HG03575 (cell line): ENCODE data around the gene CPSF7.
"Not testable (repeated sequence)": the region's sequence is repeated elsewhere in the genome, so short reads cannot be mapped to it uniquely, and the experiment has no call there.

Experiments
- ATAC-seq: cut with Tn5 transposase; IDR thresholded peaks from one replicate; pipeline ENCODE4 v1.9.1; 2021; ENCODE audit not compliant: unreplicated experiment, insufficient number of reproducible peaks, low FRiP score; ENCODE audit errors: extremely low read depth

CPSF7 gene, protein sequence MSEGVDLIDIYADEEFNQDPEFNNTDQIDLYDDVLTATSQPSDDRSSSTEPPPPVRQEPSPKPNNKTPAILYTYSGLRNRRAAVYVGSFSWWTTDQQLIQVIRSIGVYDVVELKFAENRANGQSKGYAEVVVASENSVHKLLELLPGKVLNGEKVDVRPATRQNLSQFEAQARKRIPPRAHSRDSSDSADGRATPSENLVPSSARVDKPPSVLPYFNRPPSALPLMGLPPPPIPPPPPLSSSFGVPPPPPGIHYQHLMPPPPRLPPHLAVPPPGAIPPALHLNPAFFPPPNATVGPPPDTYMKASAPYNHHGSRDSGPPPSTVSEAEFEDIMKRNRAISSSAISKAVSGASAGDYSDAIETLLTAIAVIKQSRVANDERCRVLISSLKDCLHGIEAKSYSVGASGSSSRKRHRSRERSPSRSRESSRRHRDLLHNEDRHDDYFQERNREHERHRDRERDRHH

DNA sequence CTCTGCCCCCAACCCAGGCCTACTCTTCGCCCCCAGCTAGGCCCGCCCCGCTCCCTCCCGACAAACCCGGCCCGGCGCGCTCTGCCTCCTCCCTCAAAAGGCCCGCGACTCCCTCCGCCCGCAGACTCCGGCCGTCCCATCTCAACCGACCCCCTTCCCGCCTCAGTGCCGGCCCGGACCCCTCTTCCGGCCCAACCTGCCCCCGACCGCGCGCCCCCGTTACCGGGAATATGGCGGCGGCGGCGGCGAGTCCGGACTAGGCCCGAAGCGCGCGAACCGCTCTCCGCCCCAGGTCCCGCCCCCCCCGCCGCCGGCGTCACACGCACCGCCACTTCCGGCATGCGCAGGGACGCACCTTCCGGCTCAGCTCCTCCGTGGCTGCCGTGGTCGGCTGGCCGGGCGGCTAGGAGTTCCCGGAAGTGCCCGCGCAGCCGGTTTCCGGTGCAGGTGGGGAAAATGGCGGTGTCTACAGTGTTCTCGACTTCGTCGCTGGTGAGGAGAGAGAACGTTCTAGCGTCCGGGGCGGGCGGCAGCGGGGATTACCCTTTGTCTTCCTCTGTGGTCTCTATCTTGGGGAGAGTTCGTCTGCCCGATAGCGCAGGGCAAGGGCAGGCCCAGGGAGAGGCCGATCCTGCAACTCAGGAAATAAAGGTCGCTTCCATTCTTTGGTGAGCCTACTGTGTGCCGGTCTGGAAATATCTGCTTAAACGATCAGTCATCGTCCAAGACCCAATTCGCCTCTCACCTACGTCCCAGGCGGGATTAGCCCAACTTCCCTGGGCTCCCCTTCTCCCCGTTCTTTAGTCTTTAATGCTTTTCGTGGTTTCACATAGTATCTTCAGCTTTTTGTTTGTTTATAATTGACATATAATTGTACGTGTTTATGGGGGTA, at the start of gene CPSF7, which contains the start of gene SDHAF2:
Gene CPSF7, minus strand, starts transcription at position 285 of the 892 bp plus-strand sequence. CDS start 740 bp downstream, outside the sequence.
Gene SDHAF2, plus strand, starts transcription at position 434 of the 892 bp plus-strand sequence. Its CDS starts 23 bp downstream, at position 457.
- ATAC-seq: no peak

DNA sequence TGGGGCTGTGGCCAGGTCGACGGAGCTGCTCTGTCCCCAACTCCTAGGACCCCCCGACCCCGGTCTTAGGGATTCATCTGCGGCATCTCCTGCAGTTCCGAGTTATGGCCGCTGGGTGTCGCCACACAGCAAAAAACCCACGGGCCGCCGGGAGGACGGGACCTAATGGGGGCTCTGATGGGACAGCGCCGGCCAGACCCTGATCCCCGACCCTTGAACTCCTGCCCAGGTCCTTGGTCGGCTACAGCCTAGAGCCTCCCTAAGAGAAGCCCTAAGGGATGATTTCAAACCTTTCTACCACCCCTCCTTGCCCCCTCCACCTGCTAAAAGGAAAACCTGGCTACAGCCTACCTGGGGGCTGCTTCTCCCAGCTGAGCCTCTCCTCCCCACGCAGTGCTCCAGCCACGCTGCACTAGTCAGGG, 48.0 kb upstream of the CPSF7 start:
- ATAC-seq: no peak

DNA sequence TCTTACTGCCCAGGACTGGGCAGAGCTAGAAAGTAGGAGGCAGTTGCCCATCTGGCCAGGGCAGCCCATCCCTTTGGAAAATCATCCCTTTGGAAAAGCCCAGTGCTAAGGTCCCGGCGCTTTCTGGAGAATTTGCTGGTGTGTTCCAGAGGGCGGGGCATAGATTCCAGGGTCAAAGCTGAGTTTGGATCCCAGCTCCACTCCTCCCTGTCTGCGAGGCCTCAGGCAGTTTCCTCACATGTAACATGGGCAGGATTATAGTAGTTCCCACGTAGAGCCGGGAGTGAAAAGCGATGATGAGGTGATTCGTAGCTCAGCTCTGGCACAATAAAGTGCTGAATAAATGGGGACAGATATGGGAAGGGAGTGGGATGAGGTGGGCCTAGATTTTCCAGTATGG, 47.4 kb upstream of the CPSF7 start:
- ATAC-seq: no peak

DNA sequence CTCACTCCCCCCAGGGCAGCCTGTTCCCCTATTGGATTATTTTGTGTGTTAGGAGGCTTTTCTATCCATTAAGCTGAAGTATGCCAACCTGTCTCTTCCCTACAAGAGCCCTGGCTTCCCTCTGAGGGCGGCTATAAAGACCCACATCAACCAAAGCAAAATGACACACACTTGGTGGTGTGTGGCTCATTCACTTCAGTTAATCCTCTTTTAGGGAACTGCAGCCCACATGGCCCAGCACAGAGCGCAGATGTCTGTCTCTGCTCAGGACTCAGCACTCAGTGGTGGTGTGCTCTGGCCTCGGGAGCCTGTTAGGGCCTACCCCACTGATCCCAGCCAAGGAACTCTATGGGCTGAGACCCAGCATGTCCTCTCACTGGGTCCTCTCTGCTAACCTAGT, 46.6 kb upstream of the CPSF7 start:
- ATAC-seq: no peak

DNA sequence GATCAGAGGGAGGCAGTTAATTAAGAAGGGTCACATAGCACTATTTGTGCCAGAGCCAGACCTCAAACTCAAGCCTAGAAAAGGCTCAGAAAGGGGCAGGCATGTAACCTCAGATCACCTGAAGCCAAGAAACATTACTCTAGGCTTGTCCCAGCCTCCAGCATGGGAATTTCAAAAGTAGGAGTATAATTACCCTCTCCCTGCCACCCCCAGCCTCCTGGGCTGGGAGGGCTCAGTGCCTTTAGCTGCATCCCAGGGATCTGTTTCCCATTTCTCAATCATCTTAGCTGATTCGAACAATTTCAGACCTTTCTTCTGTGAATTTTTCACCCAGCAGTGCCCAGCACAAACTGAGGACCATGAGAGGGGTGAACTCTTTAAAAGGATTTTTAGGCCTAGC, 45.7 kb upstream of the CPSF7 start:
- no peak for ATAC-seq

DNA sequence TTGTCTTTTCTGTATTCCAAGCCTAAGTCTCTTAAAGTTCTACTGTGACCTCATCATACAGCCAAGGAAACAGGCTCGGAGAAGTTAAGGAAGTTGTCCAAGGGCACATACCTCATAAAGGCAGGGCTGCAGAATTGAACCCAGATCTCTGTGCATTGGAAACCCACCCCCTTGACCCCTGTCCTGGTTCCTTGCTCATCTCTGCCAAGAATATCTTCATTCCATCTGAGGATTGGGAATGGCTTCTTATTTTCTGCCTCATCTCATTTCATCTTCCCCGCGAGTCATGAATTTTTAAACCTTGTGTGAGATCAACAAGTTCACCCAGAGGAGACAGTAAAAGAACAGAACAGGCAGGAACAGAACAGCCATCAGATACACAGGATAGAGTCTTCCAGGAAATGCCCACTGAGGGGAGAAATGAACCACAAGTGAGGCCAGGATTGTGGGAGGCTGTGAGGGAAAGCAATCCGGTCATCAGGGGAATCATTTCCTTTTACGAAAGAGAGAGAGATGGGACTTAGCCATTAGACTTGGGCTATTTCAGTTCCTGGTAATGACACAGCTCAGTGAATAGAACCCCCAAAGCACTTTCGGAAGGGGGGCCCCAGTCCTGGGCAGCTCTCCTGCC, 44.4 kb upstream of the CPSF7 start:
- ATAC-seq: no peak

DNA sequence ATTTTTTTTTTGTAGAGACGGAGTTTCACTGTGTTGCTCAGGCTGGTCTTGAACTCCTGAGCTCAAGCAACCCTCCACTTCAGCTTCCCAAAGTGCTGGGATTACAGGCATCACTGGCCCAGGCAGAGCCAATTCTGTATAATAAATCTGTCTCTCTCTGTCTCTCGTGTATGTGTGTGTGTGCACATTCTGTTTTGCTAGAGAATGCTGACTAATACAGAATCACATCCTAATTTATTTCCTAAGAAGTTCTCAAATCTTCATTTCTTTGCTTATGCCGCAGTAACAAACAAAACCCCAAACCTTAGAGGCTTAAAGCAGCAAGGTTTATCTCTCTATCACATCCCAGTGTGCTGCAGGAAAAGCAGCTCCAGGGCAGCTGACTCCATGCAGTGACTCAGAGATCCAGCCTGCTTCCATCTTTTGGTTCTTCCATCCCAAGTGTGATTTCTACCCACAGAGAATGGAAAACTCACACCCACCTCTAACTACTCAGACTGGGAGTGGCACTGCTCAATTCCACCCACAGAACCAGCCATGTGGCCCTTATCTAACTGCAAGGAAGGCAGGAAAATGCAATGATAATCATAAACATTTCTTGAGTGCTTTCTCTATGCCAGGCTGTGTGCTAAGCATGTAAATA, 43.7 kb upstream of the CPSF7 start:
- no peak for ATAC-seq

DNA sequence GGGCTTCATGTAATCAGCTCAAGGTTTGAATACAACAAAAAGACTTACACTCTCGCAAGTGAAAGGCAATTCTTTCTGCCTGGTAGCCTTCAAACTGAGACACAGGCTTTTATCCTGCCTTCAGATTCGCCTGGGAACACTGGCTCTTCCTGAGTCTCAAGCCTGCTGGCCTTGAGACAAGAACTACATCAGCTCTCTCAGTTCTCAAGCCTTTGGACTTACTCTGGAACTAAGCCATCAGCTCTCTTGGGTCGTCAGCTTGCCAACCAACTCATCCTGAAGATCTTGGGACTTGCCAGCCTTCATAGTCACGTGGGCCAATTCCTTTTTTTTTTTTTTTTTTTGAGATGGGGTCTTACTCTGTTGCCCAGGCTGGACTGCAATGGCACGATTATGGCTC, 43.1 kb upstream of the CPSF7 start:
- no peak for ATAC-seq

DNA sequence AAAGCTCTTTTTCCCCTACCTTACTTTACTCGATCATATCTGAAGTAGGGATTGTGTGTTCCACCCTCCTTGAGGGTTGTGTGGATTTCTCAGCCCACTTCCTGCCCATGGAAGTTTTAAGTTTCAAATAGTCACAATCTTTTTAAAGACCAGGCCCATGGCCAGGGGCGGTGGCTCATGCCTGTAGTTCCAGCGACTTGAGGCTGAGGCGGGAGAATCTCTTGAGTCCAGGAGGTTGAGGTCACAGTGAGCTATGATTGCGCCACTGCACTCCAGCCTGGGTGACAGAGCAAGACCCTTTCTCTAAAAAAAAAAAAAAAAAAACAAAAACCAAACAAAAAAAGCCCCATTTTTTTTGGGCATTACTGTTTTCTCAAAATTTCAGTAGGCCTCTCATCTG, 42.5 kb upstream of the CPSF7 start:
- ATAC-seq: no peak

DNA sequence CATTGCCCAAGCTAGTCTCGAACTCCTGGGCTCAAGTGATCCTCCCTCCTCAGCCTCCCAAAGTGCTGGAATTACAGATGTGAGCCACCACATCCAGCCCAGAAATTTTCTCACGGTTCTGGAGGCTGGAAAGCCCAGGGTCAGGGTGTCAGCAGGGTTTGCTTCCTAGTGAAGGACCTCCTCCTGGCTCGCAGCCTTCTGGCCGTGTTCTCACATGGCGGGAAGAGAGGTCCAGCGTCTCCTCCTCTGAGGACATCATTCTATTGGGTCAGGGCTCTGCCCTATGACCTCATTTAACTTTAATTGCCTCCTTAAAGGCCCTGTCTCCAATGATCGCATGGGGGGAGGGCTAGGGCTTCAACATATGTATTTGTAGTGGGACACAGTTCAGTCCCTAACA, 38.2 kb upstream of the CPSF7 start:
- no peak for ATAC-seq

DNA sequence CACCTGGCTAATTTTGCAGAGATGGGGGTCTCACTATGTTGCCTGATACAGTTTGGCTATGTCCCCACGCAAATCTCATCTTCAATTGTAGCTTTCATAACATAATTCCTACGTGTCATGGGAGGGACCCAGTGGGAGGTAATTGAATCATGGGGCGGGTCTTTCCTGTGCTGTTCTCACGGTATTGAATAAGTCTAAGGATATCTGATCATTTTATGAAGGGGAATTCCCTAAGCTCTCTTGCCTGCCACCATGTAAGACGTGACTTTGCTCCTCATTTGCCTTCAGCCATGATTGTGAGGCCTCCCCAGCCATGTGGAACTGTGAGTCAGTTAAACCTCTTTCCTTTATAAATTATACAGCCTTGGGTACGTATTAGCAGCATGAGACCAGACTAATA, 37.8 kb upstream of the CPSF7 start:
- ATAC-seq: not testable (repeated sequence)

DNA sequence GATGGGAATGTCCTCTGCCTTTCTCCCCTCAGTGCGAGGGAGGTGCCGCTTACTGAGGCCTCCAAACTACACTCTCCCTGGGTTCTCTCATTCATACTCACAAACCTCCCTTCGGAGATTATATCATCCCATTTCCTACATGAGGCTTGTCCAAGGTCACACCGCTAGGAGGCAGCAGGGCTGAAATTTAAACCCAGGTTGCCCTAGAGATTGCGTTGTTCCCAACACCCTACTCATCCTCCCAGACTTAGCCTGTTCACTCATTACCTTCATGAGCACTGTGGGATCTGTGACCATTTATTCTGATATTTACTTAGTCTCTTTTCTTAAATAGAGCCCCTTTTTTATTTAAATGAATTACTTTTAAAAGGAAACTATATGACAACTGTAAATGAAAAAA, 31.2 kb upstream of the CPSF7 start:
- no peak for ATAC-seq

DNA sequence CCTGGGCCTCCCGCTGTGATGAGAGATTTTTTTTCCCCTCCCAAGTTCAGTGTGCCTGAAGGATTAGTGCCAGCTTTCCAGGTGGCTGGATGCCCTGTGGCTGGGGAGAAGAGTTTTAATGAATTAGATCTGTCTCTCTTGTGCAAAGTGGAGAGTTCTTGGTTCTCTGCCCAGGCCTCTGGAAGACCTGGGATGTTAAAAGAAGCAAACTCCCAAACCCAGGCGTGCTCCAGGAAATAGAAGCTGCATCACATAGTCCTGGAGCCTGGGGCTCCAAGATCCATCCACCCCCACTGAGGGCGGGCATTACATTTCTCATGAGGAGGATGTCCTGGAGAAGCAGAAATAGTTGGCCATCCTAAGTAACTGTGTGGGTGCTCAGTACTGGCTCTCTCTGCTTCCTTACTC, 30.7 kb upstream of the CPSF7 start:
- ATAC-seq: no peak

DNA sequence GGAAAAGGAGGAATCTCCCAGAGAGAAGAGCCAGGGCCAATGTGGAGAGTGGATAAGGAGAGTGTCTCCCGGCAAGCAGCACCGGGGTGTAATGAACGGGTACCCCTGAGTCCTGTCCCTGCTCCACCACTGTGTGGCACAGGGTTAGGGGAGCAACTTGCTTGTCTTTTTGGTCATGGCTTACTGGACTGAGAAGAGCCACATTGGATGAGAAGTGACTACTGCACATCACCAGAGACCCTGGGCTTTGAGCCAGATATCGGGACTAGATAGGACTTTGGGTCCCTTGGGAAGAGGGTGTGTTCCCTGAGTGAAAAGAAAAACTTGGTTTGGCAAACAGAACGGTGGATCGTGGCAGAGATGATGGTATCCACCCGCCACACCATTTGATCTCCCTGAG, 24.7 kb upstream of the CPSF7 start:
- ATAC-seq: no peak

DNA sequence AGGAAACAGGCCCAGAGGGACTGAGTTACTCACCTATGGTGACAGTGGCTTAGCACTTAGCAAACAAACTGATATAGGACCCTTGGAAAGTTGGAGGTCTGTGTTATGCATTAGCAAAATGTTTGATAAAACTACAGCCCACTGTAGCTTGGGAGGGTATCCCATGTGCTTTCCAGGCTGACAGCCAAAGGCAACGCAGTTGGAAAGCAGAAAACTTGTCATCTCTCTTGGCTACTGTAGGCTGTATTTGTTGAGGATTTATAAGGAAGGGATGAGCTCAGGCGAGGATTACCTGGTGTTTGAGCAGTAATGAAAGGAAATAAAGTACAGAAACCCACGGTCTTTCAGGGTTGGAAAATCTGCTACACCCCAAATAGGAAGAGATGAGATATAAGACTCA, 23.9 kb upstream of the CPSF7 start:
- ATAC-seq: no peak

DNA sequence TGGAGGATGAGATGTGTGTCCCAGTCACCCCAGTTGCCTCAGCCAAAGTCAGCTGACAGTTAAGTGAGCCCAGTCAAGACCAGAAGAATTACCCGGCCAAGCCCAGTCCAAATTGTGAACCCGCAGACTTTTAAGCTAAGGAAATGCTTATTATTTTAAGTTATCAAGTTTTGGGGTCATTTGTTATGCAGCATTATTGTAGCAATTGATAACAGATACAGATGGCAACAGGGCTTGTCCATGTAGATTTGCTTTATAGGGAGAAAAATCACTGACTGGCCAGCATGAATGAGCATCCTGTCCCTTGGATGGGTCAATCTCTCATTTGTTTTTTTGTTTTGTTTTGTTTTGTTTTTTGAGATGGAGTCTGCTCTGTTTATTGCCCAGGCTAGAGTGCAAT, 23.1 kb upstream of the CPSF7 start:
- ATAC-seq: no peak

DNA sequence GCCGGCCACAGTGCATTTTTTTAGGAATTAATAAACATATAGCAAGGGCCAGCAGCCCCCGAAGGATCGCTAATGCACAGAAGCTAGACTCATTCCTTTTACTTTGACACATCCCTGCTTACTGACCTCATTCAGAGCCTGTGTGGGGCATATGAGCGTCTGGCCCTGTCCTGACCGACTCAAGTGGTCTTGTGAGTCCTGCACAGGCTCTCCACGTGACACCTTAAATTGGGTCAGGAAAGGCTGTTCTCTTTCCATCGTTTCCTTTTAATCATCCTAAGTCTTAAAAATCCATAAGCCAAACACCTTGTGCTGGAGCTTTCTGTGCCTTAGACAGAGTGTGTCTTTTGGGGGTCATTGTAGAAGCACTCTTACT, 18.8 kb upstream of the CPSF7 start:
- ATAC-seq: no peak

DNA sequence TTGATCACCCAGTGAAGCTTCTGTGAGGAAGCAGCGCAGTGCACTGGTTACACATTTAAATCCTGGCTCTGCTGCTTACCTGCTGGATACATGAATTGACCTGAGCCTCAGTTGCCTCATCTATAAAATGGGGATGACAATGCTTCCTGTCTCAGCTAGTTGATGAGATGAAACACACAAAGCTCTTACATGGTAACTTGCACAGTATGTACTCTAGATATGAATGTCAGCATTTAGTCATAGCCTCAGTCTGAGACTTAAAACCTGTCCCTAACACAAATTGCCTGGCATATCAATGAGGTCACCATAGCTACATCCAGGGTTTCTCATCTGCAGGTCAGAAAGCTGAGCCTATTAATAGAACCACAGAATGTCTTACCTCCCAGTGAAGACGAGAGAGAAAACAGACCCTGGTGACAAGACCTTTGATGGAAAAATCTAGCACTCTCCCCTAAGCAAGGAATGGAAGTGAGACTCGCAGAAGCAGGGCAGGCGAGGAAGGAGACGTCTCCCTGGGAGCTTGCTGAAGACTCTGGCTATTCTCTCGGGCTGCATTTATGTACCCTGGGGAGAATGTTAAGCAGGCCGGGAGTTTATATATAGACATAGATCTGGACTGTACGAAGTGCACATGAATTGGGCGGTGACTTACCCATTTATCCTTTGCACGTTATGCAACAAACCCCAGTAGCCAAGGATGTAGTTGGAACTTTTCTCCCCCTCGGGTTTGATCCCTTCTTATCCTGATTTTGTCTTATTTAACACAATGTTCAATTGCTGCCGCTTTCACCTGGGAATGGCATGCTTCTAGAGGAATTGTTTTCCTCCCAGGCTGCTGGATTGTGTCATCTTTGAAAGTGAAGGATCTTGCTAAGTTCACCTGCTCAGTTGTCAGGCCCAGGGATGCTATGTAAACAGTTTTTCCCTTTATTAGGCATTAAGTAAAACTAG, 18.1 kb upstream of the CPSF7 start:
- no peak for ATAC-seq
